GM18505 (cell line): ENCODE data around the gene CEP152.
"Not testable (repeated sequence)": the region's sequence is repeated elsewhere in the genome, so short reads cannot be mapped to it uniquely, and the experiment has no call there.

Source experiments
- ATAC-seq: cut with Tn5 transposase; IDR thresholded peaks from one replicate; pipeline ENCODE4 v1.9.1; 2021; ENCODE audit not compliant: unreplicated experiment
- POLR2A ChIP-seq: IDR thresholded peaks from 4 replicates; pipeline ENCODE4 v1.6.1; 2011; ENCODE audit warnings: borderline replicate concordance; ENCODE audit not compliant: insufficient read depth, insufficient read length; ENCODE audit errors: extremely low read depth

CEP152 gene

DNA sequence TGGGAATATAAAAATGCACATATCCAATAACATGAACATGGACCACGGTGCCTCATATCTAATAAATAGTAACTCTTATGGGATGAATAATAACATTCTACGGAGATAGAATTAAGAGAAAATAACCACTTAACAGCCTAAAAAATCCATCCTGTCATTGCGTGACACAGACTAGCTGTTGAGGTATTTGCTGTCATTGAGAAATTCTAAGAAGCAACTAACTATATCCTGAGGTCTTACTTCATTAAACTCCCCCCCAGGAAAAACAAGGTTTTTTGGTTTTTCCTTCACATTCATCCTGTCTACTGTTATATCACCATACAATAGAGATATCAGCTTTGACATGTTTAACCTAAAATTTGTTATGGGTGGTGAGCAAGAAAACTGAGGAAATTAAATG lies 14.3 kb downstream of the CEP152 start:
- no peak for ATAC-seq
- TF ChIP-seq POLR2A: no peak

DNA sequence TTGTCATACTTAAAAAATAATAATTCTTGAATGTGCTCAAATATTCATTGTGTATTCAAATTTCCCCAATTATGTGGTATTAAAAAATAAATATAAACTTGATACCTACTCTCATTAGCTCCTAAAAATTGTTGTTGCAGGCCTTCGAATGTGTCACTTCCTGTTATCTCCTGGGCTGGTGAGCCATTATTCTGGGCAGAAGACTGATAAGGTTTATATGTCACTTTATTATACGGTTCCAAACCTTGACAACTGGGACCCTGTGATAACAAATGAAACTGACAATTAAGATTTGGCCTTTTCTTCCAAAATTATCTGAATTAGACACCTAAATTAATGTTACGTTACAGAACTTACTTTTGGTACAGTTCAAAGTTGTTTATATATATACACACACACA lies 15.0 kb downstream of the CEP152 start:
- TF ChIP-seq POLR2A: no peak
- ATAC-seq: no peak

DNA sequence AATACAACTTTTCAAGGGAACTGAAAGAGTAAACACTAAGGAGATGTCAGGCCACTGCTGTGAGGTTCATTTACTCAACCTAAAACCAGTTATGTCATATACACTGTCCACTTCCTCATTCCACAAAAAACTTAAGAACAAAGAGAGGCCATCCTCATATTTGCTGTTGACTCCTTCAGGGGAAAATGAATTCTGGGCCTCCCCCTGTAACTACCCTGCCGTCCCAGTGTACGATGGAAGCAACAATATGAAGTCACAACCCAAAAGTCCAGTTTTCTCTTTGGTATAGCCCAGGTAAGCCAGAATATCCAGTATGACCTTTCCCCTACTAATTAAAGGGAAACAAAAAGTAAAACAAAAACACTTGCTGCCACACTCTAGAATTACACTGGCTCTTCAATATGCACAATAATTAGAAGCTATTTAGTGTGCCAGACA lies 16.2 kb downstream of the CEP152 start:
- peak; percentile 91 for ATAC-seq

DNA sequence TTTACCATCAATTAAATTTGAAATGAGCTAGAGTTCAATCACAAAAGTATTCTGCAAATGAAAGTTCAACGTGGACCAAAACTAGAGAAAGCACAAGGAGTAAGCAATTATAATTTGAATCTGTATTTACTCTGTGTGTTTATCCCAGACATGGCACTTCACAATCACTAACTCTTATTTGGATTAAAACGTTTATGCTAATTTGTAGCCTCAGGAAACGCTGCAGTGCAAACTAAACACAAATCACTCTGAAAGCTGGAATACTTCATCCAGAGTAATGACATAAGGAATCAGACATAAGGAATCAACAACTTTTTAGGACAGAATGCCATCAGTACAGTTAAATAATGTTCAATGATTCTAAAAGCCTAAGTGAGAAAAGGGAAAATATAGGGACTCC lies 18.5 kb downstream of the CEP152 start:
- no peak for ATAC-seq
- TF ChIP-seq POLR2A: no peak

More for the DNA sequence above, 16.2 kb downstream of the CEP152 start:
- TF ChIP-seq POLR2A: no peak

DNA sequence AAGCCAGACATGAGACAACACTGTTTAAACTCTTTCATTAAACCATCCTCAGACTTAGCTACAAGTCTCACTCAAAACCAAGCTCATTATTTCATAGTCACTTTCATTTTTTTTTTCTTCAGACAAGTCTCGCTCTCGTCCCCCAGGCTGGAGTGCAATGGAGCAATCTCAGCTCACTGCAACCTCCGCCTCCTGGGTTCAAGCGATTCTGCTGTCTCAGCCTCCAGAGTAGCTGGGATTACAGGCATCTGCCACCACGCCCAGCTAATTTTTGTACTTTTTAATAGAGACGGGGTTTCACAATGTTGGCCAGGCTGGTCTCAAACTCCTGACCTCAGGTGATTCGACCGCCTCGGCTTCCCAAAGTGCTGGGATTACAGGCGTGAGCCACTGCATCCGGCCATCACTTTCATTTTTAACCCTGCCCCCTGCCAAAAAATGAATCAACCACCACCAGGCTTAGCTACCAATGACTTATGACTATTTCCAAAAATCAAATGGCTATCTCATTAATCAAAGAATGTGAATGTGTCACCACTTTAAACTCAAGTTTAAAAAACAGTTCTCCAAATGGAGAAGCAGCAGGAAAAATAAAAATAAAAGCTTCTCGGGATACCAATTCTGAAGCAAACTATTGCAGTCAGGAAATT lies 20.3 kb downstream of the CEP152 start:
- ATAC-seq: not testable (repeated sequence)

DNA sequence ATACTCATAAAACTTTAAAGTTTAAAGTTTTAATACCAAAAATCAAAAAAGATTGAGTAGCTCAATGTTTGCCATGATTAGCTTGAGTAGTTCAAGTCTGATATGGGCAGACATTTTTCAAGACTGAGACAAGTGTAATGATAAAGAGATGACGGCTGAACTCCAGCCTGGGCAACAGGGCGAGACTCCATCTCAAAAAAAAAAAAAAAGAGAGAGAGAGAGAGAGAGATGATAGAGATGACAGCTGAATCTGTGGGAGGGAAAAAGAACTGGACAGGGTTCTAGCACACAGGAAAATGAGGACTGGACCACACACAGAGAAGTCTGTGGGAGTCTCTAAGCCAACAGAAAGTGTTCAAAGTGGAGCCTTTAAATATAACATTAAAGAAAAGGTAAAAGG lies 25.2 kb downstream of the CEP152 start:
- no peak for TF ChIP-seq POLR2A
- no peak for ATAC-seq

DNA sequence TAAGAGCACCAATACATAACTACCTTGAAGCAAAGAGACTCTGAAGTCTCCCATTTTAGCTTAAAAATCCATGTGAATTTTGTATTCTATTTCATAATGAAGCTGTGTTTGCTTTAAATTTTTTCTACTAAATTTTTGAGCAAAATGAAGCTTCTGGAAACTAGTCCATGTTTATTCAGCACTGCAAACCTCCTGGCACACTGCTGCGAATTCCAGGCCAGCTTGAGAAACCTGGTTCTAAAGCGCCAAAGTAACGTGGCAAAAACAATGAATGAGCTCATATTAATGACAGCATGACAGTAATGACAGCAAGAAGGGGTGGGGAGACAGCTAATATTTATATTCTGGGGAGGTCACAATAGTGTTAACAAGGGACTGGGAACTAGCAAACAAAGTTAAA lies 25.7 kb downstream of the CEP152 start:
- TF ChIP-seq POLR2A: no peak
- no peak for ATAC-seq

DNA sequence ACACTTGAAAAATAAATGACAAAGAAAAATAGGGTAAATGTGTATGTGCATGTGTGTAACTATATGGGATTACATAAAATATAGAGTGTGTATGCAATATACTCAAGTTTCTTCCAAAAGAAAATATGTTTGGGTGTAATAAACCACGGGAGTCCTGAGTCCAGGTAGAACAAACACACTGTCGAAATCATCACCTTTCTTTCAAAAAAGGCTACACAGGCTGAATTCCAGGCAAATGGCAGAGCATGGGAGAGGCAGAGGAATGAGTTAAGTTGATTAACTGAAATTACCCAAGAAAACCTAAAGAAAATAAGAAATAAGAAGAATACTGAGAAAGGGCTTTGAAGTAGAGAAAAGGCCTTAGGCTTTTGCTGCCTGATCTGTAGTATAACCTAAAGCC lies 26.1 kb downstream of the CEP152 start:
- TF ChIP-seq POLR2A: no peak
- no peak for ATAC-seq

DNA sequence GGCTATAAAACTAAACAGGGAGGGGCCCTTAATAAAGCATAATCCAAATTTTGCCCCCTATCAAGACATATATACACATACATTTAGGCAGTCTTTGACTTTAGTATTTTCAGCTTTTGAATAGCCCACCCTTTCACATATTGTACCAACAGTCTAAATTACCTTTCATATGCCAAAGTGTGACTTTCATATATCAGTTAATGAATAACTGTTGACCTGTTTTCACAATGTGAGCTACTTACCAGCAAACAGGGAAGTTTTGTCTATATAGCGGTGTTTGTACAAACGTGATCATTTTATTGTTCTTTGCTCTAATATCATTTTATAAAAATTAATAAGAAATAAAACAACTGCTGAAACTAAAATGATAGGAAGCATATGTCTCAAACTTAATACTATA lies 28.0 kb downstream of the CEP152 start:
- TF ChIP-seq POLR2A: no peak

DNA sequence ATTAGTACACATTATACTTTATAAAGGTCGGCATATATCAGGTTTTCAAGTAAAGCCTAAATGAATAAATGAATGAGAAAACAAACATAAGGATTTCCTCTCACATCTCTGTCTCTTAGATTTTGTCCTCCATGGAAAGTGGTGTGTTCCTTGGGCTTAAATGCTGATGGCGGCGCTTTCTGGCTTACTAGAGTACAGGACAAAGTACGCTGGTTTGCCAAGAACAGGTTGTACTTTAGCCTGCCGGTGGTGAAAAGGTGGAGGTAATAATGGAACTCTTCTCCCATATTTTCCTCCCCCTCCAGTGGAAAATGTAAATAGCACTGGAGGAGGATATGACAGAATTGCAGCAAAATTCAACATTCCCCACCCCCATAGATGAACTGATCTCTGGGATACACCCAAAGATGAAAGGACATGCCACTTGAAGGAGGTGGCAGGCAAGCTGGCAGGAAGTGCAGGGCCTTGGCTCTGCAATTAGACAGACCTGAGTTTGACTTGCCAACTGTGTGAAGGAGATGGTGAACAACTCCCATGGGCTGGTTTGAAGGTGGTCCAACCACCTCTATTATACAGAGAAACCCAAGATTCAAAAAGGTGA lies 29.3 kb downstream of the CEP152 start:
- ATAC-seq: no peak
- no peak for TF ChIP-seq POLR2A

More for the DNA sequence above, 28.0 kb downstream of the CEP152 start:
- no peak for ATAC-seq

DNA sequence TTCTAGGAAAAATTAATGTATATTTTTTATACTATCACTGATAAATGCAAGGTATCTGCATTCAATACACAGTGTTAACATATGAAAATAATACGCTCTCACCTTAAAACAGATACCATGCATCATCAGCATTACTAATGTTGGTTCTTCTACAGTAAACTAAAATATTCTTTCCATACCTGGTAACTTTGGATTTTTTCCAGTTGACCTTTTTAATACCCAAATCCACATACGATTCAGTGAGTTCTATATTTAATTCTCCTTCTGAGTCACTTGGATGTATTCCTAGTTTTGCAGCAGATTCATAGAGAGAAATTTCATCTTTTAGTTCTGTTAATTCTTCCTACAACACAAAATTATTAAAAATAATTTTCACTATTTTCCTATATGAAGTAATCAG lies 29.9 kb downstream of the CEP152 start:
- TF ChIP-seq POLR2A: no peak
- ATAC-seq: no peak

DNA sequence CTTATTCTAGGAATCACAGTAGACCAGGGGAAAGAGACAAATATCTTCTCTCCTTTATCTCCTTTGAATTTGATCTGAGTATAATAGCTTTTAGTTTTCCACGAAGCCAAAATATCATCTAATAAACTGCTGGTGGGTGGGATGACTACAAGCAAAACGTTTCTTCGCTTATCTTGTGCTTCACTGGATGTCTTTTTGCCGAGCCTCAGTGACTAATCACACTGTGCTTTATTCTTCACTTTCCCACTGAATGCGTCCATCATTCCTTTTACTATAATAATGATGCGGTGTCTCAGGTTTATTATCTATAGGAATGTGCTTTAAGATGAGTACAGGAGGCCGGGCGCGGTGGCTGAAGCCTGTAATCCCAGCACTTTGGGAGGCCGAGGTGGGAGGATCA lies 32.5 kb downstream of the CEP152 start:
- no peak for ATAC-seq
- TF ChIP-seq POLR2A: no peak

DNA sequence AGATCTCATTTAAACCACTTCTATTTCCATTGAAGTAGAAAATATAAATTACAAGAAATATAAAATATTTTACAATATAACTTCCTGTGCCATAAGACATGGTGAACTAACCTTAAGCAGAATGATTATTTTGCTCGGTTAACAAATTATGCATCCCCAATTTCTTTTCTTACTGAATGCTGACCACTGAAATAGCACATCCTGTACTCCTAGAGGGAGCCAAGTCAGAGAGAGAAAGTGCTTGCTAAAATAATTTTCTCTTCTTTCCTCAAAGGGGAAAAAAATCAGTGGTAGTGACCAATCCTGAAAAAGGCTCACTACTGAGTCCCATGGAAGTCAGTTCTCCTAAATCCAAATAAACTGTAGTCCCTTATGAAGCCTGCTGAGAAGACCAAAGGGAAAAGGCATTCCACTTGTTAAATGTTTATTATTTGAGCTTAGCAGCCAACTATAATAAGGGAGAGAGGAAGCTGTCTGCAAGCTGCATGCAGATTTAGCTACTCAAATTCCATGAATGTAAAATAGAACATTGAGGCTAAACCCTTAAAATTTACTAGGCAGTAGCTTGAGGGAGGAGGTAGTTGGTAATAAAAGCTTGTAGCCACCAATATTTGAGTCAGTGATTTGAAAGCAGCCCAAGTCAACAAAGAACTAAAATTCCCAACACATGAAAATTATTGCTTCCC lies 33.1 kb downstream of the CEP152 start:
- TF ChIP-seq POLR2A: no peak
- no peak for ATAC-seq

DNA sequence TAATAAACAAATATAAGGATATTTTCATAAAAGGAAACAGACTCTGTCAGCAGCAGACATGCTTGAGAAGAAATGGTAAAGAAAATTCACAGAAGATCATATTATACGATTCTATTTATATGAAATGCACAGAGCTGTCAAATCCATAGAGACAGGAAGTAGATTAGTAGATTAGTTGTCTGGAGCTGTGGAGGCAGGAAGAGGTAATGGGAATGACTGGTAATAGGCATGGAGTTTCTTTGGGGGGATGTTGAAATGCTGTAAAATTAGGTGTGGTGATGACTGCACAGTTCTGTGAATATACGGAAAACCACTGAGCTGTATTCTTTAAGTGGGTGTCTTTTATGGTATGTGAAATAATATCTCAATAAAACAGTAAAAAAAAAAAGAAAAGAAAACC lies 35.3 kb downstream of the CEP152 start:
- no peak for ATAC-seq
- no peak for TF ChIP-seq POLR2A
